ENCODE results near the gene SBK2. TPM values are rescaled to one million over a fixed set of nuclear protein-coding genes. Genes with fewer than 3 reads are reported as not detected.

SBK2 gene
- total RNA-seq, 1 donor from 2014 or later, result not detected

DNA sequence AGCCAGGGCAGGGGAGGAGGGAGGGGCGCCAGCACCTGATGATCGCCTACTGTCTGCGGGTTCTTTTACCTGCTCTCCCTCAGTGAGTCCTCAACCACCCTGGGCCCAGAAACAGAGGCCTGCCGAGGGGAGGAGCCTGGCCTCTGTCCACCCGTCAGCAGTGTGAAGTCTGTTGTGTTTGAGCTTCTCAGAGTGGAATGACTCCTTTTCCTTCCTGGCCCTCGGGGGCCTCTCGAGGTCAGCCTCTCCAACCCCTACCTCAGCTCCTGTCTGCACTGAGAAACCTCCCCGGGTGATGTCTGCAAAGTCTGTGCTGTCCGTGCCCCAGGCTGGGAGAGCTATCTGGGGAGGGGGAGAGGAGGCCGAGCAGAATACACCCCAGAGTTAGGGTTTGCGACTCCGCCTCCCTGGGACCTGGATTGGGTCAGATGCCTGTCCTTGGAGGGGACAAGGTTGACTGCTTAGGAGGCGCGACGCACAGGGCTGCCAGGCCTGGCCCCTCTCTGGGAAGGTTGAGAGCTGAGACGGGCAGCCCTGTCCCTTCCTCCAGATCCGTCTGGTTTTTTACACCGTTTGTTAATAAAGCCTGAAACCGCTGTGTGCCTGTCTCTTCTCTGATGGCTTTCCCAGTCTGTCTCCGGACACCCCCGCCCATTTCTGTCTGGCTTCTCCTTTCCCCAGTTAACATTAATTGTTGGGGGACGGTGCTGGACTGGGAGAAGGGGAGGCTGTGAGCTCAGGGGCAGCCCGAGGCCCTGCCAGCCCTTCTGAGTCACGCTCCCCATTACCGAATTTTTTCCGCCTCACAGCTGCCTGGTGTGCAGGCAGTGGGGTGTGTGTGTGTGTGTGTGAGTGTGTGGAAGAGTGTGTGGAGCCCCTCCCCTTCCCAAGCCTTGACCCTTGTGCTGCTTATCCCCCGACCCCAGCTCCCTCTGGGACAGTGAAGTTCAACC lies 49.7 kb downstream of the SBK2 start:
- no peak for DNase-seq (ENCODE audit: low spot score)

DNA sequence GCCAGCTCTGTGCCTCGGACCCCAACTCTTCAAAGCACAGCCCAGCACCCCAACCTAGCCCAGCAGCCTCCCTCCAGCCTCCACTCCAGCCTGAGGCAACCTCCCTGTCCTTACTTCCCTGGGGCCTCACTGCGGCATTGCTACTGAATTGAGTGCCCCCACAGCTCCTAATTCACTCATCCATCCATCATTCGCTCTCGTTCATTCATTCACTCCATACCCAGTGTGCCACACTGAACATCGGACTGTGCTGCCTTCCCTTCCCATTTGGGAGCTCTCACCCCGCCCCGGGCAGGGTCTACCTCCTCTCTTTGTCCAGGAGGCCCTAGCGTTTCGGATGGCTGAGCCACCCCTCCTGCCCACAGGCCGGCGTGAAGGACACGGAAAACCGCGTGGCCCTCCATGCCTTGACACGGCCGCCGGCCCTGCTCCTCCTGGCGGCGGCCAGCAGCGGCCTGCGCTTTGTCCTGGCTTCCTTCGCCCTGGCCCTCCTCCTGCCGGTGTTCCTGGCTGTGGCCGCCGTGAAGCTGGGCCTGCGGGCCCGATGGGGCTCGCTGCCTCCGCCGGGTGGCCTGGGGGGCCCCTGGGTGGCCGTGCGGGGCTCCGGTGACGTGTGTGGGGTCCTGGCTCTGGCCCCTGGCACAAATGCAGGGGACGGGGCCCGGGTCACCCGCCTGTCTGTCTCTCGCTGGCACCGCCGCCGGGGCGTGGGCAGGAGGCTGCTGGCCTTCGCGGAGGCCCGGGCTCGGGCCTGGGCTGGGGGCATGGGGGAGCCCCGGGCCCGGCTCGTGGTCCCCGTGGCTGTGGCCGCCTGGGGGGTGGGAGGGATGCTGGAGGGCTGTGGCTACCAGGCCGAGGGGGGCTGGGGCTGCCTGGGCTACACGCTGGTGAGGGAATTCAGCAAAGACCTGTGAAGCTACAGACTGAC lies 50.6 kb downstream of the SBK2 start:
- no peak for DNase-seq (ENCODE audit: low spot score)

DNA sequence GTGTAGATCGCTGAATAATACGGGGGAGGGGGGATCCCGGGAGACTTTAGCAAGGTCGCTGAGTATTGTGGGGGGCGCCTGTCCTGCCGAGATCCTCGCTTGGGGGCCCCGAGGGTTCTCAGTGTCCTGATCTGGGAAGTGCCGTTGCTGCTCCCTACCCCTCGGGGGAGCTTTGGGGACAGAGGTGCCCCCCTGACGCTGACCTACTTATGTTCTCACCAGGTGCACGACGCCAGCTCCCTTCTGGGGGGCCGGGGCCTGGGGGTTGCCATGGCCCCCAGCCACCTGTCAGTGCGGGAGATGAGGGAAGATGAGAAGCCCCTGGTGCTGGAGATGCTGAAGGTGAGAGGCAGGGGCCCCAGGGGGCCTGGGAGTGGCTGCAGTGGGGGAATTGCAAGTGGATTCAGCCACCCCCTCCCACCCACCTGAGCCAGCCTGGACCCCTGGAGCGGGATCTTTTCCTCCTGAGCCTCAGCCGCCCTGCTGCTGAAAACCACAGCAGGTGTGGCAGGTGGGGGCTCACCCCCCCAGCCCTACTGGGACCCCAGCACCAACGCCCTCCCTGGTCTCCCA lies 51.4 kb downstream of the SBK2 start:
- DNase-seq (ENCODE audit: low spot score), result no peak

DNA sequence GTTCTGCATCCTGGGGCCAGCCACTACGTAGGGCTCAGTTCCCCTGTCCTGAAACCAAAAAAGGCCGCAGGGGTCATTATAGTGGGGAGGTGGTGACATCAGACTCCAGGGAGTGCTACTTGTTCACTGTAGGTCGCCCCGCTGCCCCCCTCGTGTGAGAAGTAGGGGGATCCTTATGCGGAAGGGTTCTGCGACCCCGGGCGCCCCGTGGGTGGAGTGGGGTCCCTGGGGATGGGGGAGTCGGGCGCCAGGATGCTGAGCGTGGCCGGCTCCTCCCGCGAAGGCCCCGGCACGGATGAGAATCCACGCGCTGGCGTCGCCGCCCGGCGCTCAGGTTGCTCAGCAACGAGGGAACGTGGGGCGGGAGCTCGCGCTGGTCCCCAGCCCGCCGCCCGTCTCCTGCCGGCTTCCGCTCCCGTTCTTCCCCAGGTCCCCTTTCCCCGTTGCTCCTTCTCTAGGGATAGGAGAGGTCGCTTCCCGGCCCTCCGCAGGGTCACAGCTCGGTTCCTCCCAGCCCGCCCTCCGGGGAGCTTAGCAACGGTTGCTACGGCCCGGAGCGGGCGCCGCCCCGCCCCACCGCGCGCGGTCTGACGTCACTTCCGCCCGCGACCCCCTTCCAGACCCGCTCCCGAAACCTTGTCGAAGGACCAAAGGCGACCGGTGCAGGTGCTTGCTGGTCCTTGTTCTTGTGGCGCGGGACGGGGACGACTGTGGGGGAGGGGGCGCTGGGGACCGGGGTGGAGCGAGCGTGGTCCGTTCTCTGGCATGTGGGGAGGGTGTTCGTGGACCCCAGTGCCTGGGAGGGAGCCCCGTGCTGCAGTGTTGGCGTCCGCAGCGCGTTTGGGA lies 52.1 kb downstream of the SBK2 start, which contains the start of gene NAT14:
TSS of gene NAT14 (plus strand) at position 596 of the 846 bp plus-strand sequence. CDS start 521 bp downstream, outside the sequence.
- DNase-seq (ENCODE audit: low spot score), result no peak

DNA sequence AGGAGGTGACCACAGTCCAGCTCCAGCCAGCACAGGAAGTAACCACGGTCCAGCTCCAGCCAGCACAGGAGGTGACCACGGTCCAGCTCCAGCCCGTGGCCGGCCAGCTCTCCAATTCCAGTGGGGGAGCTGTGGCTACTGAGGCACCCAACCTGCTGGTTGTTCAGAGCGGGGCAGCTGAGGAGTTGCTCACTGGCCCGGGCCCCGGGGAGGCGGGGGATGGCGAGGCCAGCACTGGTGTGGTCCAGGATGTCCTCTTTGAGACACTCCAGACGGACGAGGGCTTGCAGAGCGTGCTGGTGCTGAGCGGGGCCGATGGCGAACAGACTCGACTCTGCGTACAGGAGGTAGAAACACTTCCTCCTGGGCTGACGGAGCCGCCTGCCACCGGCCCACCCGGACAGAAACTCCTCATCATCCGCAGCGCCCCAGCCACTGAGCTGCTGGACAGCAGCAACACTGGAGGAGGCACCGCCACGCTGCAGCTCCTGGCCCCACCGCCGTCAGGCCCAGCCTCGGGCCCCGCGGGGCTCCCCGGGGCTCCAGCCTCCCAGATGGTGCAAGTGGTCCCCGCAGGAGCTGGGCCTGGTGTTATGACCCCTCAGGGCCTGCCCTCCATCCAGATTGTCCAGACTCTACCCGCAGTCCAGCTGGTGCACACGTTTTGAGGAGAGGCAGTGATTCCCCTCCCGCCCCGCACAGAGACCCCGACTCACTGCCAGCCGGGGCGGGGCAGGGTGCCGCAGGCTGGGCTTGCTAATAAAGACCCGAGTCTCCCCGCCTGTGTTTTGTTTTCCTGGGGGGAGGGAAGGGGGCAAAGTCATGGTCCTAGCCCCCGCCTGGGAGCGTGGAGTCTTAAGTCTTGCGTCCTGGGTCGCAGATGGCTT lies 53.0 kb downstream of the SBK2 start:
- DNase-seq (ENCODE audit: low spot score), result no peak

DNA sequence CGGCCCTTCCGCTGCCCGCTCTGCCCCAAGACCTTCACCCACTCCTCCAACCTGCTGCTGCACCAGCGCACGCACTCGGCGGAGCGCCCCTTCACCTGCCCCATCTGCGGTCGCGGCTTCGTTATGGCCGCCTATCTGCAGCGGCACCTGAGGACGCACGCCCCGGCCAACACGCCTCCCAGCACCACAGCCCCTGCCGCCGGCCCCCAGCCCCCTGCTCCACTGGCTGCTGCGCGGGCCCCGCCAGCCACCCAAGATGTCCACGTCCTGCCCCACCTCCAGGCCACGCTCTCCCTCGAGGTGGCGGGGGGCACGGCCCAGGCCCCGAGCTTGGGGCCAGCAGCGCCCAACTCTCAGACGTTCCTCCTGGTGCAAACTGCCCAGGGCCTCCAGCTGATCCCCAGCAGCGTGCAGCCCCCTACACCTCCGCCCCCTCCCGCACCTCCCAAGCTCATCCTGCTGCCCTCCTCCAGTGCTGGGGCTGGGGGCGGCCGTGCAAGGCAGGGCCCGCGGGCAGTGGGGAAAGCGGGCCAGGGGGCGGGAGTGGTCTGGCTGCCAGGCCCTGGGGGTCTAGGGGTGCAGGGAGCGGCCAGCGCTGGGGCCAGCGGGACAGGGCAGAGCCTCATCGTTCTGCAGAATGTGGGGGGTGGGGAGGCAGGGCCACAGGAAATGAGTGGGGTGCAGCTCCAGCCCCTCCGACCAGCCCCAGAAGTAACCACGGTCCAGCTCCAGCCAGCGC lies 53.8 kb downstream of the SBK2 start:
- no peak for DNase-seq (ENCODE audit: low spot score)

DNA sequence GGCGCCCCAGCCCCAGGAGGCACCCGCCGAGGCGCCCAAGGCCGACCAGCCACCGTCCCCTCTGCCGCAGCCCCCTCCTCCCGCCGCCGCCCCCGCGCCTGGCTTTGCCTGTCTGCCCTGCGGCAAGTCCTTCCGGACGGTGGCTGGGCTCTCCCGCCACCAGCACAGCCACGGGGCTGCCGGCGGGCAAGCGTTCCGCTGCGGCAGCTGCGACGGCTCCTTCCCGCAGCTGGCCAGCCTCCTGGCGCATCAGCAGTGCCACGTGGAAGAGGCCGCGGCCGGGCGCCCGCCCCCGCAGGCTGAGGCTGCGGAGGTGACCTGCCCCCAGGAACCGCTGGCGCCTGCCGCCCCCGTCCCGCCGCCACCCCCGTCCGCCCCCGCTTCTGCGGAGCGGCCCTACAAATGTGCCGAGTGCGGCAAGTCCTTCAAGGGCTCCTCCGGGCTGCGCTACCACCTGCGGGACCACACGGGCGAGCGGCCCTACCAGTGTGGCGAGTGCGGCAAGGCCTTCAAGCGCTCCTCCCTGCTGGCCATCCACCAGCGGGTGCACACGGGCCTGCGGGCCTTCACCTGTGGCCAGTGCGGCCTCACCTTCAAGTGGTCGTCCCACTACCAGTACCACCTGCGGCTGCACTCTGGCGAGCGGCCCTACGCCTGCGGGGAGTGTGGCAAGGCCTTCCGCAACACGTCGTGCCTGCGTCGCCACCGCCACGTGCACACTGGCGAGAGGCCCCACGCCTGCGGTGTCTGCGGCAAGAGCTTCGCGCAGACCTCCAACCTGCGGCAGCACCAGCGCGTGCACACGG lies 54.6 kb downstream of the SBK2 start:
- no peak for DNase-seq (ENCODE audit: low spot score)

DNA sequence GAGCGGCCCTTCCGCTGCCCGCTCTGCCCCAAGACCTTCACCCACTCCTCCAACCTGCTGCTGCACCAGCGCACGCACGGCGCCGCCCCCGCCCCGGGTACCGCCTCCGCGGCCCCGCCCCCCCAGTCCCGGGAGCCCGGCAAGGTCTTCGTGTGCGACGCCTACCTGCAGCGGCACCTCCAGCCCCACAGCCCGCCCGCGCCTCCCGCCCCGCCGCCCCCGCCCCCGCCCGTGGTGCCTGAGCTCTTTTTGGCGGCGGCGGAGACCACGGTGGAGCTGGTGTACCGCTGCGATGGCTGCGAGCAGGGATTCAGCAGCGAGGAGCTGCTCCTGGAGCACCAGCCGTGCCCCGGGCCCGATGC lies 55.2 kb downstream of the SBK2 start:
- no peak for DNase-seq (ENCODE audit: low spot score)

DNA sequence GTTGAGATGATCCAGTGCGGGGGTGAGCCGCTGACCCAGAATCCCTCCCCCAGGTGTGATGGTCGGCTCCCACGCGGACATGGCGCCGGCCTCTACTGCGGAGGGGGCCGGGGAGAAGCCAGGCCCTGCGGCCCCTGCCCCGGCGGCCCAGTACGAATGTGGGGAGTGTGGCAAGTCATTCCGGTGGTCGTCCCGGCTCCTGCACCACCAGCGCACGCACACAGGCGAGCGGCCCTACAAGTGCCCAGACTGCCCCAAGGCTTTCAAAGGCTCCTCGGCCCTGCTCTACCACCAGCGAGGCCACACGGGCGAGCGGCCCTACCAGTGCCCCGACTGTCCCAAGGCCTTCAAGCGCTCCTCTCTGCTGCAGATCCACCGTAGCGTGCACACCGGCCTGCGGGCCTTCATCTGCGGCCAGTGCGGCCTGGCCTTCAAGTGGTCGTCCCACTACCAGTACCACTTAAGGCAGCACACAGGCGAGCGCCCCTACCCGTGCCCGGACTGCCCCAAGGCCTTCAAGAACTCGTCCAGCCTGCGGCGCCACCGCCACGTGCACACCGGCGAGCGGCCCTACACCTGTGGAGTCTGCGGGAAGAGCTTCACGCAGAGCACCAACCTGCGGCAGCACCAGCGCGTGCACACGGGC lies 55.7 kb downstream of the SBK2 start:
- no peak for DNase-seq (ENCODE audit: low spot score)

DNA sequence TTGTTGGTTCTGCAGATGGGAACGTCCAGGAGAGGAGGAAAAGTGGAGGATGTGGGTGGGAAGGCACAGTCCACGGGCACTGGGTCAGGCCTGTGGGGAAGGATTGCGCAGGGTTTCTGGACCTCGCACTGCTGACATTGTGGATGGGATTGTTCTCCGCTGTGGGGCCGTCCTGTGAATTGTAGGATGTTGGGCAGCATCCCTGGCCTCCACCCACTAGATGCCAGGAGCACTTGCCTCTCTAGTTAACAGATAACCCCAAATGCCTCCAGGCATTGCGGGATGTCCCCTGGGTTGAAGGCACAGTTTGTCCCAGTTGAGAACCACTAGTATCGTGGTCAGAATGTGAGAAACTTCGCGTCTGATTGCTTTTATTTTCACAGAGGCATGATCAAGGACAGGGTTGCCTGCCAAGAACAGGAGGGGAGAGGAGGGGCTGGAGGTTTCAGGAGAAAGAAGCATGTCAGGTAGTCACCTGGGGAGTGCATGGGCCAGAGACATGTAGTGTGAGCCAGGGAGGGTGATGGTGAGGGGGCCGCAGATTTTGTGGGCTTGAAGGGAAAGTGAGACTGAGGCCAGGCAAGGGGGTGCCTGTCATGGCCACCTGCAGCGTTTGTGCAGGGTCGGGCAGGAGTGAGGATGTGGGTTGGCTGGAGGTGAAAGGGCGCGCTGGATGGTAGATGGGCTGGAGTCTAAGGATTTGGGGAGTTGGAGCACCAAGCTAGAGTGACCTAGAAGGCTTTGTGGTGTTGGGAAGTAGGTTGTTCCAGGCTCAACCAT lies 57.3 kb downstream of the SBK2 start:
- no peak for DNase-seq (ENCODE audit: low spot score)

DNA sequence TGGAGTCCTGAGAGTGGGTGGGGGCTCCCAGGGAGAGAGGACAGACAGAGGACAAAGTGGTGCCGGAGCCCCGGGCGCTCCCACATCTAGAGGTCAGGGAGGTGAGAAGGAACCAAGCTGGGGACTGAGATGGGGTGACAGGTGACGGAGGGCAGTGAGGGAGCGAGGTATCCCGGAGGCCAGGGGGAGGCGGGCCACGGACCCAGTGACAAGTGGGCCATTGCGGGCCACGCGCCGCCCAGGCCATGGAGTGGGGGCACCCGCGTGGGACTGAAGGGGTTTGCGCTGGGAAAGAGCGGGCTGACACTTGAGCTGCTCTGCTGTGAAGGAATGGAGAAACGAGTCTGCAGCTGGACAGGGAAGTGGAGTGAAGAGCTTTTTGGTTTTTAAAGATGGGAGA lies 57.9 kb downstream of the SBK2 start:
- no peak for DNase-seq (ENCODE audit: low spot score)

Other genes starting within 250 kb of the SBK2 start
- gene TMEM150B, start 211.8 kb downstream of the SBK2 start, total RNA-seq, result 7.1 TPM
- gene KMT5C, start 197.3 kb downstream of the SBK2 start, total RNA-seq, result 6.8 TPM
- gene COX6B2, start 182.4 kb downstream of the SBK2 start, total RNA-seq, result not detected
- not detected for gene GARIN5B, start 173.9 kb downstream of the SBK2 start, total RNA-seq
- not detected for gene IL11, start 166.7 kb downstream of the SBK2 start, total RNA-seq
- gene TMEM190, start 160.3 kb downstream of the SBK2 start, total RNA-seq, result not detected
- 0.90 TPM for gene TMEM238, start 152.8 kb downstream of the SBK2 start, total RNA-seq
- 1,147 TPM for gene RPL28, start 151.2 kb downstream of the SBK2 start, total RNA-seq
- 24.2 TPM for gene UBE2S, start 129.3 kb downstream of the SBK2 start, total RNA-seq
- not detected for gene SHISA7, start 93.8 kb downstream of the SBK2 start, total RNA-seq
- 53.2 TPM for gene ISOC2, start 75.5 kb downstream of the SBK2 start, total RNA-seq
- not detected for gene C19orf85, start 72.4 kb downstream of the SBK2 start, total RNA-seq
- gene ZNF628, start 60.5 kb downstream of the SBK2 start, total RNA-seq, result 9.7 TPM
- gene NAT14, start 51.9 kb downstream of the SBK2 start, total RNA-seq, result 7.3 TPM
- 13.9 TPM for gene SSC5D, start 48.7 kb downstream of the SBK2 start, total RNA-seq
- gene SBK3, start 8.4 kb upstream of the SBK2 start, total RNA-seq, result 1.7 TPM
- gene ZNF579, start 43.7 kb upstream of the SBK2 start, total RNA-seq, result 10.9 TPM
- 12.8 TPM for gene FIZ1, start 62.4 kb upstream of the SBK2 start, total RNA-seq
- 19.1 TPM for gene ZNF524, start 63.2 kb upstream of the SBK2 start, total RNA-seq
- gene ZNF865, start 68.5 kb upstream of the SBK2 start, total RNA-seq, result 12.0 TPM
- 4.5 TPM for gene ZNF784, start 87.4 kb upstream of the SBK2 start, total RNA-seq
- gene ZNF580, start 103.9 kb upstream of the SBK2 start, total RNA-seq, result 39.6 TPM
- gene ZNF581, start 106.5 kb upstream of the SBK2 start, total RNA-seq, result 11.3 TPM
- gene CCDC106, start 111.1 kb upstream of the SBK2 start, total RNA-seq, result 16.4 TPM
- 126 TPM for gene U2AF2, start 117.9 kb upstream of the SBK2 start, total RNA-seq
- 114 TPM for gene EPN1, start 138.1 kb upstream of the SBK2 start, total RNA-seq
- not detected for gene NLRP9, start 201.3 kb upstream of the SBK2 start, total RNA-seq
- not detected for gene RFPL4A, start 222.0 kb upstream of the SBK2 start, total RNA-seq
- not detected for gene RFPL4AL1, start 232.0 kb upstream of the SBK2 start, total RNA-seq

Measured in mesenteric fat pad (tissue), 1 donor.